SK-MEL-5 (cell line): Measurements from ENCODE around the gene SRRD. TPM values are rescaled to one million over a fixed set of nuclear protein-coding genes. Genes with fewer than 3 reads are reported as not detected.
"Not testable (repeated sequence)": the region's sequence is repeated elsewhere in the genome, so short reads cannot be mapped to it uniquely, and the experiment has no call there.

Source experiments
- DNase-seq: peaks from one replicate; pipeline ENCODE4 v3.0.0-alpha.2; 2016; ENCODE audit warnings: low read depth, low spot score
- in situ Hi-C: cut with HindIII; loops from 2 replicates; pipeline ENCODE4 v1.10.0; 2016; ENCODE audit warnings: low sequenced_read_pairs, high pct_unique_total_duplicates, low pct_unique_long_range_greater_than_20kb
- polyA plus RNA-seq, 2 experiments: library from polyadenylated mRNA; depleted of rRNA; stranded (reverse); fragments of >200 nt; gene quantifications; 2 replicates each; pipeline ENCODE4 v1.2.3, GENCODE V29; 2015
- total RNA-seq: library from RNA; depleted of rRNA; stranded (reverse); fragments of >200 nt; shearing (Covaris generic); gene quantifications from 2 replicates; pipeline ENCODE4 v1.2.3, GENCODE V29; 2014; rRNA removed

SRRD gene
- total RNA-seq: 138 and 163 TPM in 2 replicates
- 145 and 177 TPM in 2 replicates for polyA plus RNA-seq (2015; cell fraction: cytosol; rRNA removed)
- 65.0 and 70.4 TPM in 2 replicates for polyA plus RNA-seq (2015; cell fraction: nucleus; rRNA removed)

- in situ Hi-C loops: no loop called here
- peak; percentile 92 for DNase-seq
Observed at GRCh38 chr22:26483439-26484359, at the start of gene SRRD, which contains the start of gene HPS4. TSS of gene SRRD (plus strand) at chr22:26483877. CDS start at chr22:26483891, 14 bp downstream. TSS of gene HPS4 (minus strand) at chr22:26483783. CDS start at chr22:26481762, 2,021 bp downstream.

DNA sequence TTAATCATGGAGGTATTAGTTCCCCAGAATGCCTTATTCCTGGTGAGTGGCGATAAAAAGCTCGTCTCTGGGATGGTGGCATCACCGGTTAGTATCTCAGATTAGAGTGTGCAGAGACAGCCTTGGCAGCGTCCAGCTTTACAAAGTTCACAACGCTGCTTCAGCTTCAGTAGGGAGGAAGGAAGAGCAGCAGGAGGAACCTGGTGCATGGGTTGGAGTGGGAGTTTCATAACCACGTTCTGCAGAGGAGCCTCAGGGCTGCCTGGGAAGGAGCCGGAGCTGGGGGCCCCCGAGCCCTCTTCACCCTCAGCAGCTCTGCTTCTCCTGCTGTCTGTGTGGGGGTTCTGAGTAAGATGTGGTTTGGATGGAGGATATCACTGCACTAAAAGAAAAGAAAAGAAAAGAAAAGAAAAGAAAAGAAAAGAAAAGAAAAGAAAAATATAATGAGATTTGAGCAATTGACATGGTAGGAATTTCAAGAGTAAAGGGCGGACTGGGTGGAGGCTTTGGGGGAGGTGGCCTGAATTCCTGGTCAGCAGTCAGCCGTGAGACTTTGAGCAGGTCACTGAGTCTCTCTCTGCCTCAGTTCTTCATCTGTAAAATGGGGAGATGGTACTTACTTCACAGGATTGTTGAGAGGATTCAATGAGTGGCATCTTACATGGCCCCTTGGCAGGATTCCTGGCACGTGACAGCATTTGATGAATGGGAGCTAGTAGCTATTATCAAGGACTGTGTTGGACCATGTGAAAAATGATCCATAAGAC, 48.2 kb upstream of the SRRD start:
- no peak for DNase-seq
- in situ Hi-C loops: no loop called here

DNA sequence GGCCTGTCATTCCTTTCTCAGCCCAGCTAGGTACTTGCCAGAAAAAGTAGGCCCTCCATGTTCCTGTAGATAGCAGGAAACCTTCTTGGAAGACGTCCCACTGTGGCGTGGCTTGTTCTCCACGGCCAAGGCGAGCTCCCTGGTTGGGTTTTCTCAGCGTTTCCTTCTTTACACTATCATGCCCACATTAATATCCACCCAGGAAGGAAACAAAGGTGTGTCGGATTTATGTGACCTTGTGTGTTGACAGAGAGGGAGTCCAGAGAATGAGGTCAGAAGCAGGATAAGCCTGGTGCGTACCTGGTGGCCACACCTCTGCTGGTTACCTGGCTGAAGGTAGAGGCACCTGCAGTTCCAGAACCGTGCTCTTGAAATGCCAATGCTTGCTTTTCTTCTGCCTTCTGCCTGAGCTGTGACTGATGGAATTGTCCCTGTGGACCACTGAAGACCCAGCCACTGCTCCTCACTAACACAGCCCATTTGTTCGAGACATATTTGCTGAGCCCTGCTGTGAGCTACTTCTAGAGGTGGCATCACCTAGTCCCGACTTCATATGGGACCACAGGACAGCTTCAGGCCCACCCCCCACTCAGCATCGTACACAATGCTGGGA, 46.7 kb upstream of the SRRD start:
- DNase-seq: no peak
- in situ Hi-C loops: no loop called here

DNA sequence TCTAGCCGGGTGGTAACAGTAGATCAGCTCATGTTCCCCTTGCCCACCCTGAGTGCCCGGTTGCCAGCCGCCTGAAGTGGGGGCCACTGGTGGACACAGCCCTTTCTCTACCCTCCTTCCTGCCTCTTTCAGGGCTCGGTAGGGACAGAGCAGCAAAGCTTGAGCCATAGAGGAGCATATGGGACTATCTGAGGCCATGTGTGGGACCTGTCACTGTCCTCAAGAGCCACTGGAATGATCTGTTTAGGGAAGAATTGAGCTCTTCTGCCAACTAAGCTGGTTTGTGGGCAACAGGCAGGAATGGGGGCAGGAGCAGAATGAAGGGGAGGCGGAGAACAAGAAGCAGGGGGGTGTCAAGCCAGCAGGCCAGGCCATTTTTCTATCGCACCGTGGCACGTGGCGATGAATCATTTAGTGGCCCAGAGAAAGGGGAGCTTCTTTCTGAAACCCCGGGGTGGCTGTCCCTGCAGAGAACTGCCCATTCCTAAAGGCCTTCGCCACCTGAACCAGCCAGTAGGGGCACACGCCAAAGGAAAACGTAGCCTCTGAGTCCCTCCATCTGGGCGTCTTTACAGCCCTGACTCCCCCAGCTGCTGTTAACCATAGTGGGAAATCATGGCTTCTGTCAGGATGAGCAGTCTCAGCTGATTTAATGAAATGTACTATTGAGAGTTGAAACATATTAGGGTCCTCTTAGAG, 45.8 kb upstream of the SRRD start:
- in situ Hi-C loops: no loop called here
- DNase-seq: no peak

GRCh38 chr22:26438776-26439175, 44.9 kb upstream of the SRRD start:
- in situ Hi-C loops, DNase-seq: not testable (repeated sequence)

GRCh38 chr22:26439559-26439958, 44.1 kb upstream of the SRRD start:
- in situ Hi-C loops: no loop called here
- DNase-seq: no peak

- no peak for DNase-seq
- in situ Hi-C loops: no loop called here
Observed at GRCh38 chr22:26442086-26442756, 41.5 kb upstream of the SRRD start.

DNA sequence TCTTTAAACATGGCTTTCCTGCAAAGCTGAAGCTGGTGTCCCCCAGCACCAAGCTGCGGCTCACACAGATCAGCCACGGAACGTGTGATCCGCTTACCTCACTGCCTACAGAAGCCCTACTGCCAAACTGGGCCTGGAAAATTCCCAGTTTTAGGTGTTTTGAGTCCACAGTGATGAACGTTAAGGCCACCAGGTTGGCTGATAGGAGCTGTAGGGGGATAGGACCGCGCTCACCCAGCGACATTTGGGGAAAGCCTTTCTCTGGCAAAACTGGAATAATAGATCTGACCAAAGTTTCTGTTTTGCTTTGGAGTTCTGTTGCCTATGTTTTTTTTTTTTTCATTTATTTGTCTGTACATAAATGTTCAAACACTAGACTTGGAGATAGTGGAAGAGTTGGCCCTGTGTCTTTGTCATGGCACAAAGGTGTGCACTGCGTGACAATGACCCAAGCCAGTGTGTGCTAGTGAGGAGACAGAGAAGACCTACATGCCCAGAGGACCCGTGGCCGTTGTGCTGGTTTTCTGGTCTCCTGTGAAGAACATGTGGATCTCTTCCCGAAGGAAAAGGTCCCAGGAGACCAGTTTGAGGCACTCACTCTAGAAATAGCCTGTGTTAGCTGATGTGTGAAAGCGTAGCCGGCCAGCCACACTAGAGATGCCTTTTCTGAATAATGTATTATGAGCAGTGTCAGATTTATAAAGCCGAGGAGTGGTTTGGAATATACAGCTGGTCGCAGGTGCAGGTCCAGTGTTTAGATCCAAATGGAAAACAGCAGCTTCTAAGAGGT, 39.6 kb upstream of the SRRD start:
- in situ Hi-C loops: no loop called here
- DNase-seq: no peak

GRCh38 chr22:26444777-26445176, 38.9 kb upstream of the SRRD start:
- DNase-seq: no peak
- in situ Hi-C loops: no loop called here

- in situ Hi-C loops: no loop called here
- no peak for DNase-seq
Observed at GRCh38 chr22:26445577-26446275, 38.0 kb upstream of the SRRD start.

DNA sequence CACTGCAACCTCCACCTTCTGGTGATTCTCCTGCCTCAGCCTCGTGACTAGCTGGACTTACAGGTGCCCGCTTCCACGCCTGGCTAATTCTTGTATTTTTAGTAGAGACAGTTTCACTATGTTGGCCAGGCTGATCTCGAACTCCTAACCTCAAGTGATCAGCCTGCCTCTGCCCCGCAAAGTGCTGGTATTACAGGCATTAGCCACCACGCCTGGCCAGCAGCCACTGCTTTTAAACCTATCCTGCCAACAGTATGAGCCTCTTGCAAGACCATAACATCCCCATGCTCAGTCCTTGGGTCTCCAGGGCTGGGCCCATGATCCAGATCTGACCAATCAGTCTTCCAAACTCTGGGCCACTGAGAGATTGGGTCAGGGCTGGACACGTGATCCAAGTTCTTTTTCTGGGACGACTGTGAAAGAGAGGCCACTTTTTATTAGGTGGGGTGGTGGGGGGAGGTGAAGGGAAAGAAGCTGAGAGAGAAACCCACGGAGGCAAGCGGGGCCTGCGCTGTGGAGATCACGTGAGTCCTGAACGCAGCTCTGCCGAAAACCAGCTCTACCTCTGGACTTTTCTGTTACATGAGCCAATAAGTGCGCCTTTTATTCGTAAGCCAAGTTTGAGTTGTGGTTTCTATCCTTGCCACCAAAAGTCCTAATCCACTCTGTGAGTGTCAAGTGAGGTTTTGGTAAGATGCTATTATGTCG, 36.7 kb upstream of the SRRD start:
- DNase-seq: no peak
- in situ Hi-C loops: no loop called here

DNA sequence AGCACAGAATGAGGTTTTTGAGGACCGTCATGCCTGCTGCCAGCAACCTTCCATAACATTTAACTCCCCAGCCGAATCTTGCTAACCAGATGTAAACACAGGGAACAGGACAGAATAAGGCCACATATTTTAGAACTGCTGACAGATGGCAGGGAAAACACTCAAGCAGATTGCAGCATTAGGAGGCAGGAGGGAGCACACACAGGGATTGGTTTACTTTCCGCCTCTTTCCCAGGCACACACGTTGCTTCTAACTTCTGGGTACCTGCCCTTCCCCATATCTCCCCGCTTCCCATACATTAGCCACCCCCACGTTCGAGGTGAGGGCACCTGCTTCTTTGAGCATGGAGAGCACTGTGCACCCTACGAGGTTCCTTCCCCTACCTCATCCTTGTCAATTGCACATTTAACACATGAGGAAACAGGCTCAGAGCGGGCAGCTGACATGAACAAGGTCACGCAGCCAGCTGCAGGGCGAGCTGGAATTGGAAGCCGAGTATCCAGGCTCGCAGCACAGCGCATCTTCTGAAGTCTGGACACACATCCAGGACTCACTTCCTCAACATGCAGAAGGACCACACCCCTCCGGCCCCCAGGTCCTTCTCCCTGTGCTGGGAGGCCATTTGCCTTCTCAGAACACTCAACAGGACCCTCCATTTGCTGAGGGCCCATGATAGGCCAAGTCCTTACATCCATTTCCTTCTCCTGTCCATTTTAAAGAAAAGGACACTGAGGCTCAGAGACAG, 35.9 kb upstream of the SRRD start:
- no peak for DNase-seq
- in situ Hi-C loops: no loop called here

- in situ Hi-C loops: no loop called here
Observed at GRCh38 chr22:26448334-26448733, 35.3 kb upstream of the SRRD start.

DNA sequence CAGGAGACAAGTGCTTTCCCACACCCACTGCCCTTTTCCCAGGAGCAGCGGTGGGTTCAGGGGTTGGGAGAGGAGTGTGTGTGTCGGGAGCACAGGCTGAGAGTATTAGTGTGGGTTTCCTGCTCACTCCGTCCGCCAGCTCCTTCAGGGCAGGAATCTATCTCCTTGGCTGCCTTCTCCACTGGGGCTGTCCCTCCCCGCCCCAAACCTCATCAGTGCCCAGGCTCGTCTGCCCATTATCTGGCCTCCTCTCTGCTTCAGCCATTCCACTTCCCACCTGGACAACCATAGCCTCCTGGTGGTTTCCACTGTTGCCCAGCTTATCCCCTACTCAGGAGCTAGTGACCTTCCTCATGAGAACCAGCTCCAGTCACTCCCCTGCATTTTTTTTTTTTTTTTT, 34.7 kb upstream of the SRRD start:
- in situ Hi-C loops: no loop called here
- DNase-seq: no peak

More at GRCh38 chr22:26448334-26448733, 35.3 kb upstream of the SRRD start:
- no peak for DNase-seq
